ENCODE data around the gene TAC3. TPM values are rescaled to one million over a fixed set of nuclear protein-coding genes. Genes with fewer than 3 reads are reported as not detected.

Gene TAC3
- total and polyA plus RNA-seq, 2 of the 4 experiments (the other 2 are of a cell fraction): 0.94 TPM; not detected in 1

GRCh38 chr12:57031789-57032188, 15.5 kb upstream of the TAC3 start:
- no peak overlapping the region for H2AFZ ChIP-seq (replicated peaks; ENCODE audit: low read length, poor library complexity)
- no peaks in the 10 kb centered on the region for H4K20me1 ChIP-seq (ENCODE audit: insufficient read depth, low read length)
- WGBS, 2 experiments (ENCODE audit: extremely low coverage in 2 of 2, insufficient read length in 1 of 2): 71% methylated on average over 5 of the region's 7 CpGs; no CpG with 5 or more reads in 1 of the 2 experiments
- H3K18ac ChIP-seq (ENCODE audit: low read depth, low read length): no peak overlapping the region
- no peak overlapping the region for H3K23ac ChIP-seq (ENCODE audit: low read depth, low read length)
- in situ Hi-C loops (cut with MboI; ENCODE audit: low sequenced_read_pairs) (no loop called here), intact Hi-C loops (cut with micrococcal nuclease) (no loop called here), dilution Hi-C loops (cut with HindIII; ENCODE audit: low sequenced_read_pairs, unreplicated experiment) (no loop called here)
- TF ChIP-seq MAZ (IDR thresholded peaks at IDR 0.05; ENCODE audit: borderline replicate concordance, low read depth, low read length) (no peak), NFE2L2 (IDR thresholded peaks at IDR 0.05; ENCODE audit: low read depth, low read length) (no peak), RCOR1 (IDR thresholded peaks at IDR 0.05; ENCODE audit: insufficient replicate concordance, low read length) (no peak), BHLHE40 (IDR thresholded peaks at IDR 0.05; ENCODE audit: low read depth, low read length) (no peak)
- TF ChIP-seq, protein P1, sequence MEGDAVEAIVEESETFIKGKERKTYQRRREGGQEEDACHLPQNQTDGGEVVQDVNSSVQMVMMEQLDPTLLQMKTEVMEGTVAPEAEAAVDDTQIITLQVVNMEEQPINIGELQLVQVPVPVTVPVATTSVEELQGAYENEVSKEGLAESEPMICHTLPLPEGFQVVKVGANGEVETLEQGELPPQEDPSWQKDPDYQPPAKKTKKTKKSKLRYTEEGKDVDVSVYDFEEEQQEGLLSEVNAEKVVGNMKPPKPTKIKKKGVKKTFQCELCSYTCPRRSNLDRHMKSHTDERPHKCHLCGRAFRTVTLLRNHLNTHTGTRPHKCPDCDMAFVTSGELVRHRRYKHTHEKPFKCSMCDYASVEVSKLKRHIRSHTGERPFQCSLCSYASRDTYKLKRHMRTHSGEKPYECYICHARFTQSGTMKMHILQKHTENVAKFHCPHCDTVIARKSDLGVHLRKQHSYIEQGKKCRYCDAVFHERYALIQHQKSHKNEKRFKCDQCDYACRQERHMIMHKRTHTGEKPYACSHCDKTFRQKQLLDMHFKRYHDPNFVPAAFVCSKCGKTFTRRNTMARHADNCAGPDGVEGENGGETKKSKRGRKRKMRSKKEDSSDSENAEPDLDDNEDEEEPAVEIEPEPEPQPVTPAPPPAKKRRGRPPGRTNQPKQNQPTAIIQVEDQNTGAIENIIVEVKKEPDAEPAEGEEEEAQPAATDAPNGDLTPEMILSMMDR (conservative IDR thresholded peaks at IDR 0.05; ENCODE audit: low read depth, low read length): no peak
- no peak overlapping the region for H2BK120ac ChIP-seq (ENCODE audit: low read depth, low read length)
- no peaks in the 10 kb centered on the region for H3K79me1 ChIP-seq (ENCODE audit: low read depth in 1 of 2, low read length in 2 of 2)
- H3K4me1 ChIP-seq (ENCODE audit: control insufficient read depth, insufficient read depth, low read length): no peaks in the 10 kb centered on the region
- no peak overlapping the region for H3K4me2 ChIP-seq (ENCODE audit: low read depth, low read length)
- no peak overlapping the region for H2BK15ac ChIP-seq (ENCODE audit: low read depth, low read length)
- H2BK20ac ChIP-seq (ENCODE audit: low read depth, low read length): no peak overlapping the region
- no peak overlapping the region for H2AK5ac ChIP-seq (ENCODE audit: low read depth, low read length)
- DNase-seq (no peak), ATAC-seq (ENCODE audit: low read depth) (no peak)
- no peaks in the 10 kb centered on the region for H3K36me3 ChIP-seq (ENCODE audit: control insufficient read depth, insufficient read depth, low read length)
- no peak overlapping the region for H4K5ac ChIP-seq (ENCODE audit: low read depth, low read length)
- no peak overlapping the region for H3K27ac ChIP-seq (ENCODE audit: insufficient read depth, low read length)
- no peak overlapping the region for H4K91ac ChIP-seq (ENCODE audit: insufficient read depth, low read depth, low read length)
- H3K4ac ChIP-seq (ENCODE audit: low read depth, low read length): no peak overlapping the region
- H2BK5ac ChIP-seq (ENCODE audit: low read depth, low read length, poor library complexity, severe bottlenecking): no peak overlapping the region
- no peak overlapping the region for H3K14ac ChIP-seq (replicated peaks; ENCODE audit: low read depth, low read length)
- H4K8ac ChIP-seq (ENCODE audit: low read depth in 2 of 2, low read length in 2 of 2): no peak overlapping the region
- no peak overlapping the region for H3K56ac ChIP-seq (ENCODE audit: extremely low read depth, insufficient read depth, low read length)
- no peak overlapping the region for H2AK9ac ChIP-seq (replicated peaks; ENCODE audit: low read depth, low read length, poor library complexity)
- ChIA-PET POLR2A (ENCODE audit: unreplicated experiment) (no interaction called here), CTCF (interaction anchor here (0.8 kb wide), 1 partner anchor 24 kb away, joined by 3 read pairs; no protein-coding TSS in a partner anchor)
- no peak overlapping the region for H3K9ac ChIP-seq (ENCODE audit: low read depth, low read length)
- H3K27me3 ChIP-seq (ENCODE audit: control insufficient read depth, insufficient read depth, low read length): peaks cover 62% of the 10 kb centered on the region
- no peak overlapping the region for H3K4me3 ChIP-seq (ENCODE audit: insufficient read depth, low read depth, low read length)
- H3K9me1 ChIP-seq (ENCODE audit: insufficient read depth, low read length): no peaks in the 10 kb centered on the region
- H3K9me3 ChIP-seq (ENCODE audit: control insufficient read depth, insufficient read depth, low read length): no peaks in the 10 kb centered on the region
- BruUV-seq (replicated peaks): no TSS peak
